Endothelial cell of umbilical vein (primary cell): ENCODE results near the gene RBM26. TPM values are rescaled to one million over a fixed set of nuclear protein-coding genes. Genes with fewer than 3 reads are reported as not detected.

ENCODE experiments used
- BruUV-seq: library from RNA; stranded (reverse); fragments of 400-500 nt; replicated peaks from 2 replicates; lab custom pipeline; 2021; lab: Mats Ljungman, UMichigan
- CTCF ChIA-PET: fragments of 300-600, 350-600 bp; sonication (Branson Sonifier 250); formaldehyde crosslinking; loops from one replicate; lab custom pipeline; 2021; ENCODE audit warnings: antibody characterized with exemption, inconsistent platforms; lab: Charles Lee
- POLR2A ChIA-PET: fragments of 300-600, 350-600 bp; sonication (Branson Sonifier 250); formaldehyde crosslinking; loops from one replicate; lab custom pipeline; 2021; ENCODE audit warnings: antibody characterized with exemption, inconsistent platforms; lab: Charles Lee
- DNase-seq: peaks from one replicate; pipeline ENCODE4 v3.0.0-alpha.2; 2011; ENCODE audit warnings: low read depth, low spot score
- FAIRE-seq: peaks from 2 replicates; lab custom pipeline; 2011; peaks lifted over from hg19 to GRCh38; lab: Jason Lieb, UNC
- H2AFZ ChIP-seq: 2 replicates; pipeline ENCODE4 v1.6.0; 2012; ENCODE audit warnings: low read depth, low read length, control low read depth, inconsistent platforms
- H3K27ac ChIP-seq: 2 replicates; pipeline ENCODE4 v1.5.1; 2011; ENCODE audit warnings: low read depth, mild to moderate bottlenecking, control low read depth, low read length, moderate library complexity; ENCODE audit not compliant: insufficient read depth
- H3K27me3 ChIP-seq, 2 experiments: 2 replicates each; pipeline versions ENCODE4 v1.6.0 to v1.6.1; 2011; ENCODE audit warnings: low read length in 2 of 2, mixed read lengths in 1 of 2; ENCODE audit not compliant: control insufficient read depth in 2 of 2, insufficient read depth in 2 of 2
- H3K36me3 ChIP-seq, 2 experiments: 2 replicates in 1 of 2; 3 replicates in 1 of 2; pipeline ENCODE4 v1.5.1; 2011; ENCODE audit warnings: low read length in 2 of 2, mild to moderate bottlenecking in 1 of 2, moderate library complexity in 1 of 2; ENCODE audit not compliant: control insufficient read depth in 2 of 2, insufficient read depth in 2 of 2; ENCODE audit errors: extremely low read depth in 1 of 2
- H3K4me1 ChIP-seq: 3 replicates; pipeline ENCODE4 v1.5.1; 2011; ENCODE audit warnings: mild to moderate bottlenecking, low read length; ENCODE audit not compliant: control insufficient read depth, insufficient read depth; ENCODE audit errors: extremely low read depth
- H3K4me2 ChIP-seq: 2 replicates; pipeline ENCODE4 v1.6.1; 2011; ENCODE audit warnings: low read length, control low read depth, mixed read lengths; ENCODE audit not compliant: insufficient read depth
- H3K4me3 ChIP-seq, 3 experiments: fragments of 200-600 bp in 1 of 3; sonication (generic), shearing (Covaris generic) in 1 of 3; replicated peaks in 1 of 3; 2 replicates each; pipeline ENCODE4 v1.5.1; 2011 to 2016; ENCODE audit warnings: control low read depth in 3 of 3, low read length in 3 of 3, mild to moderate bottlenecking in 2 of 3, inconsistent platforms in 1 of 3, low read depth in 1 of 3, moderate library complexity in 1 of 3; ENCODE audit not compliant: insufficient read depth in 1 of 3
- H3K79me2 ChIP-seq: 2 replicates; pipeline ENCODE4 v1.6.0; 2012; ENCODE audit warnings: low read length, inconsistent platforms; ENCODE audit not compliant: control insufficient read depth, insufficient read depth
- H3K9ac ChIP-seq: replicated peaks from 2 replicates; pipeline ENCODE3; 2011; ENCODE audit warnings: low read length, control low read depth; ENCODE audit not compliant: insufficient read depth; ENCODE audit errors: extremely low read depth
- H3K9me1 ChIP-seq: replicated peaks from 3 replicates; pipeline ENCODE4 v1.6.0; 2011; ENCODE audit warnings: mild to moderate bottlenecking, low read length; ENCODE audit not compliant: control insufficient read depth, insufficient read depth; ENCODE audit errors: extremely low read depth
- H3K9me3 ChIP-seq: replicated peaks from 2 replicates; pipeline ENCODE4 v1.5.1; 2012; ENCODE audit warnings: low read length, inconsistent platforms; ENCODE audit not compliant: control insufficient read depth, insufficient read depth
- H4K20me1 ChIP-seq: replicated peaks from 2 replicates; pipeline ENCODE3; 2011; ENCODE audit warnings: mild to moderate bottlenecking, low read length; ENCODE audit not compliant: control insufficient read depth, insufficient read depth; ENCODE audit errors: extremely low read depth
- CTCF ChIP-seq, 2 donors: IDR thresholded peaks; 1 replicate in 1 of 2; 2 replicates in 1 of 2; pipeline ENCODE4 v1.5.1; 2011; ENCODE audit warnings: low read length in 2 of 2, mild to moderate bottlenecking in 2 of 2, moderate library complexity in 2 of 2, control low read depth in 1 of 2, inconsistent platforms in 1 of 2, low read depth in 1 of 2; ENCODE audit not compliant: insufficient read depth in 1 of 2; ENCODE audit errors: extremely low read depth in 1 of 2
- EZH2 ChIP-seq: IDR thresholded peaks from 2 replicates; pipeline ENCODE4 v1.6.1; 2012; ENCODE audit warnings: borderline replicate concordance, low read depth, mild to moderate bottlenecking, moderate library complexity, low read length, inconsistent platforms; ENCODE audit not compliant: severe bottlenecking
- FOS ChIP-seq: IDR thresholded peaks from 2 replicates; pipeline ENCODE4 v1.6.1; 2011; ENCODE audit warnings: mild to moderate bottlenecking, low read length, moderate library complexity, borderline replicate concordance; ENCODE audit not compliant: insufficient read depth
- GATA2 ChIP-seq: IDR thresholded peaks from 2 replicates; pipeline ENCODE4 v1.7.0; 2011; ENCODE audit warnings: low read depth, mild to moderate bottlenecking, moderate library complexity, mixed read lengths, low read length; ENCODE audit not compliant: insufficient read length, insufficient read depth
- JUN ChIP-seq: IDR thresholded peaks from 2 replicates; pipeline ENCODE4 v1.6.1; 2011; ENCODE audit warnings: borderline replicate concordance, low read depth; ENCODE audit not compliant: insufficient read length, insufficient read depth
- MAX ChIP-seq: IDR thresholded peaks from 2 replicates; pipeline ENCODE4 v1.6.1; 2011; ENCODE audit not compliant: insufficient read depth, insufficient read length
- MYC ChIP-seq: IDR thresholded peaks from one replicate; pipeline ENCODE4 v1.6.1; 2011; ENCODE audit warnings: mild to moderate bottlenecking, low read depth, low read length
- POLR2A ChIP-seq: IDR thresholded peaks from 2 replicates; pipeline ENCODE4 v1.6.1; 2012; ENCODE audit warnings: low read depth, mild to moderate bottlenecking, control low read depth, low read length
- POLR2AphosphoS5 ChIP-seq: IDR thresholded peaks from 2 replicates; pipeline ENCODE4 v1.6.1; 2012; ENCODE audit warnings: low read depth, mild to moderate bottlenecking, control low read depth, low read length, moderate library complexity; ENCODE audit not compliant: insufficient read depth
- dilution Hi-C: fragments of 300-500 bp; cut with MboI; formaldehyde crosslinking; loops from one replicate; pipeline ENCODE4 v1.15.0; 2019; ENCODE audit warnings: low sequenced_read_pairs; ENCODE audit not compliant: extremely low pct_ligation_motif_present
- intact Hi-C: fragments of 100-400 bp; cut with micrococcal nuclease; formaldehyde crosslinking; loops from one replicate; pipeline ENCODE4 v1.10.0; 2022
- polyA plus RNA-seq, 4 experiments: library from polyadenylated mRNA; depleted of rRNA in 3 of 4; stranded (reverse) in 3 of 4; unstranded in 1 of 4; fragments of >200 nt; gene quantifications; 2 replicates each; pipeline versions ENCODE4 v1.2.1 to v1.2.3, GENCODE V29; 2011 to 2012; ENCODE audit warnings: missing spikeins in 1 of 4
- total RNA-seq: library from RNA; stranded (reverse); gene quantifications from 2 replicates; pipeline ENCODE4 v1.2.3, GENCODE V29; 2021

Gene RBM26
- total and polyA plus RNA-seq, 2 donors (not counting 3 experiments of a cell fraction or from before 2014, with no cell fraction given): 14.8 to 54.3 TPM

- BruUV-seq: no TSS peak
- peaks cover 12% of the 10 kb centered on the region for H3K79me2 ChIP-seq
- peaks cover 0 to 11% of the 10 kb centered on the region in 2 experiments for H3K36me3 ChIP-seq
- no peaks in the 10 kb centered on the region for H3K27me3 ChIP-seq
- ChIA-PET POLR2A (no interaction called here), CTCF (interaction anchor here (2.8 kb wide), 1 partner anchor 45 kb away, joined by 10 read pairs; no protein-coding TSS in a partner anchor)
- H3K4me1 ChIP-seq: no peaks in the 10 kb centered on the region
- H3K9ac ChIP-seq: no peak overlapping the region
- DNase-seq (no peak), FAIRE-seq (no peak)
- H3K27ac ChIP-seq: no peak overlapping the region
- H2AFZ ChIP-seq: no peak overlapping the region
- H3K4me3 ChIP-seq: no peak overlapping the region
- no peaks in the 10 kb centered on the region for H4K20me1 ChIP-seq
- H3K4me2 ChIP-seq: no peak overlapping the region
- dilution Hi-C loops (no loop called here), intact Hi-C loops (no loop called here)
- TF ChIP-seq POLR2AphosphoS5: no peak
- TF ChIP-seq CTCF (IDR thresholded peaks at IDR 0.05; ENCODE audit: extremely low read depth in 1 of 2, insufficient read depth in 1 of 2, low read depth in 1 of 2, low read length in 2 of 2): no peak
- no peak for TF ChIP-seq FOS
- no peak for TF ChIP-seq MAX
- no peak for TF ChIP-seq MYC
- TF ChIP-seq GATA2: no peak
- TF ChIP-seq JUN: no peak
- TF ChIP-seq EZH2: no peak
- TF ChIP-seq POLR2A: no peak
- H3K9me1 ChIP-seq: no peaks in the 10 kb centered on the region
- H3K9me3 ChIP-seq: no peaks in the 10 kb centered on the region
Observed at GRCh38 chr13:79346300-79346914, 59.6 kb downstream of the RBM26 start.
